Right lobe of liver (tissue), 6 donors: ENCODE data around the gene RAET1E. TPM values are rescaled to one million over a fixed set of nuclear protein-coding genes. Genes with fewer than 3 reads are reported as not detected.
A peak's percentile ranks its signal among the peaks of the same experiment; 100 is the strongest.

Source experiments
- ATAC-seq, 4 donors: fragments of 200-7000 bp; cut with Tn5 transposase; one replicate each; pipeline ENCODE4 v1.9.1; 2020; ENCODE audit warnings: mild to moderate bottlenecking in 4 of 4, moderate library complexity in 4 of 4
- DNase-seq, 3 donors: peaks; one replicate each; pipeline ENCODE4 v3.0.0-alpha.2; 2020
- H3K27ac ChIP-seq, 3 donors: fragments of 200-600 bp; one replicate each; pipeline ENCODE4 v1.8.0; 2022
- H3K27me3 ChIP-seq, 2 donors: fragments of 200-600 bp; one replicate each; pipeline ENCODE4 v1.8.0; 2022
- H3K36me3 ChIP-seq, 4 donors: fragments of 200-600 bp; sonication (generic) in 1 of 4; one replicate each; pipeline versions ENCODE4 v1.5.1 to v1.8.0; 2017 to 2022; ENCODE audit warnings: control low read depth in 1 of 4
- H3K4me1 ChIP-seq, 4 donors: fragments of 200-600 bp; sonication (generic) in 1 of 4; one replicate each; pipeline versions ENCODE4 v1.5.1 to v1.8.0; 2017 to 2022; ENCODE audit warnings: control low read depth in 1 of 4
- H3K4me3 ChIP-seq, 3 donors: fragments of 200-600 bp; one replicate each; pipeline ENCODE4 v1.8.0; 2022
- H3K9me3 ChIP-seq, 4 donors: fragments of 200-600 bp; sonication (generic) in 1 of 4; one replicate each; pipeline versions ENCODE4 v1.5.1 to v1.8.0; 2017 to 2022; ENCODE audit warnings: control low read depth in 1 of 4
- CTCF ChIP-seq, 4 donors: fragments of 200-600 bp in 3 of 4; fragments of 450-650 bp in 1 of 4; IDR thresholded peaks; one replicate each; pipeline versions ENCODE4 v1.5.1 to v1.8.0; 2016 to 2022; ENCODE audit warnings: antibody characterized with exemption in 4 of 4, mild to moderate bottlenecking in 2 of 4
- POLR2A ChIP-seq: fragments of 450-650 bp; IDR thresholded peaks from one replicate; pipeline ENCODE4 v1.6.1; 2017; ENCODE audit warnings: antibody characterized with exemption, mild to moderate bottlenecking
- WGBS: methylation state at CpG from one replicate; pipeline ENCODE4 v1.1.6; 2018; ENCODE audit warnings: low coverage, low lambda C conversion rate; ENCODE audit not compliant: insufficient coverage; ENCODE audit errors: missing lambda C conversion rate; 5-methylcytosine and 5-hydroxymethylcytosine counted together
- intact Hi-C, 2 donors: fragments of 100-400 bp; cut with DNase I; formaldehyde crosslinking; loops; one replicate each; pipeline versions ENCODE4 v1.11.2 to v1.14.1; 2022
- total RNA-seq, 6 experiments: library from RNA; depleted of rRNA in 2 of 6; stranded (reverse); fragments of >200 nt in 2 of 6; fragmentation: NEBNext Ultra II Directional in 3 of 6; extraction: Animal tissue kit (Norgen Biotek cat#: 25700) in 3 of 6; gene quantifications; one replicate each; pipeline versions ENCODE4 v1.1.0 to v1.2.4, GENCODE V29; 2016 to 2023
- donor health status: DM: no; HTN: yes; CAD: no.
- donor health status: DM: no; HTN: no; CAD: no.
- donor health status: DM: no; HTN: no; CAD: no.
- donor health status: DM: no; HTN: yes; CAD: no.
- donor health status: DM: no; HTN: yes; CAD: no.

Gene RAET1E
- total RNA-seq, 6 experiments from 2014 or later, result not detected

- H3K4me1 ChIP-seq, result peaks cover 0 to 10% (median 0%) of the 10 kb centered on the region in 4 donors
- H3K4me3 ChIP-seq, result no peak overlapping the region
- TF ChIP-seq POLR2A, result no peak
- TF ChIP-seq CTCF (IDR thresholded peaks at IDR 0.05), result no peak
- no peak for DNase-seq
- no peak overlapping the region for H3K27ac ChIP-seq
- H3K36me3 ChIP-seq, result no peaks in the 10 kb centered on the region
- no peak for ATAC-seq
- no peaks in the 10 kb centered on the region for H3K27me3 ChIP-seq
- H3K9me3 ChIP-seq, result no peaks in the 10 kb centered on the region
- WGBS, result 85% methylated on average over 2 of the region's 2 CpGs
- intact Hi-C loops, result no loop called here
Measured at GRCh38 chr6:149871182-149871581, 26.7 kb downstream of the RAET1E start.

GRCh38 chr6:149869275-149869892 is 28.5 kb downstream of the RAET1E start:
- H3K9me3 ChIP-seq, result no peaks in the 10 kb centered on the region
- no peak for TF ChIP-seq CTCF (IDR thresholded peaks at IDR 0.05)
- no peak for TF ChIP-seq POLR2A
- H3K27me3 ChIP-seq, result no peaks in the 10 kb centered on the region
- H3K27ac ChIP-seq, result no peak overlapping the region
- ATAC-seq (no peak), DNase-seq (no peak)
- H3K4me3 ChIP-seq, result no peak overlapping the region
- H3K4me1 ChIP-seq, result peaks cover 0 to 15% (median 0%) of the 10 kb centered on the region in 4 donors
- no peaks in the 10 kb centered on the region for H3K36me3 ChIP-seq
- 76% methylated on average over 10 of the region's 10 CpGs for WGBS
- intact Hi-C loops, result no loop called here

GRCh38 chr6:149867876-149868640 is 29.9 kb downstream of the RAET1E start:
- DNase-seq (peak in 1 of 3 donors; percentile 50), ATAC-seq (peak in 3 of 4 donors; percentile 2 to 47 (median 6))
- H3K9me3 ChIP-seq, result no peaks in the 10 kb centered on the region
- H3K27me3 ChIP-seq, result no peaks in the 10 kb centered on the region
- no peak overlapping the region for H3K4me3 ChIP-seq
- intact Hi-C loops, result no loop called here
- TF ChIP-seq POLR2A, result no peak
- TF ChIP-seq CTCF (IDR thresholded peaks at IDR 0.05), result no peak
- no peaks in the 10 kb centered on the region for H3K36me3 ChIP-seq
- H3K4me1 ChIP-seq, result peaks cover 0 to 16% (median 0%) of the 10 kb centered on the region in 4 donors
- H3K27ac ChIP-seq, result no peak overlapping the region
- 45% methylated on average over 4 of the region's 4 CpGs for WGBS

- H3K36me3 ChIP-seq, result no peaks in the 10 kb centered on the region
- 20% methylated on average over 19 of the region's 23 CpGs for WGBS
- no peak for DNase-seq
- no peaks in the 10 kb centered on the region for H3K27me3 ChIP-seq
- H3K27ac ChIP-seq, result peak overlapping the region; percentile 66 to 92 (median 88)
- peak; percentile 8 to 32 (median 19) for ATAC-seq
- intact Hi-C loops, result no loop called here
- peak overlapping the region; percentile 62 to 75 (median 63) for H3K4me3 ChIP-seq
- TF ChIP-seq POLR2A (no peak), CTCF (IDR thresholded peaks at IDR 0.05) (peak; percentile 52 to 65 (median 56))
- peaks cover 0 to 40% (median 8%) of the 10 kb centered on the region in 4 donors for H3K4me1 ChIP-seq
- H3K9me3 ChIP-seq, result no peaks in the 10 kb centered on the region
Measured at GRCh38 chr6:149864578-149865535, 33.1 kb downstream of the RAET1E start.
